Liver (tissue), 9 donors: ENCODE measurements around the gene DNAH6. TPM values are rescaled to one million over a fixed set of nuclear protein-coding genes. Genes with fewer than 3 reads are reported as not detected.

ENCODE experiments used
- DNase-seq: peaks from one replicate; pipeline ENCODE4 v3.0.0-alpha.2; 2017; ENCODE audit warnings: low spot score
- H3K27ac ChIP-seq, 2 donors: one replicate each; pipeline ENCODE4 v1.7.0; 2013; ENCODE audit warnings: inconsistent platforms in 2 of 2, low read length in 2 of 2, control low read depth in 1 of 2, low read depth in 1 of 2, mild to moderate bottlenecking in 1 of 2
- H3K27me3 ChIP-seq, 4 donors: one replicate each; pipeline versions ENCODE4 v1.6.1 to v1.7.0; 2013; ENCODE audit warnings: low read length in 3 of 4, inconsistent platforms in 1 of 4, mild to moderate bottlenecking in 1 of 4, moderate library complexity in 1 of 4; ENCODE audit not compliant: control insufficient read depth in 4 of 4, insufficient read depth in 4 of 4
- H3K36me3 ChIP-seq, 4 donors: one replicate each; pipeline versions ENCODE4 v1.6.1 to v1.7.0; 2013; ENCODE audit warnings: low read length in 3 of 4, mild to moderate bottlenecking in 3 of 4, low read depth in 1 of 4, moderate library complexity in 1 of 4; ENCODE audit not compliant: control insufficient read depth in 4 of 4, insufficient read depth in 3 of 4
- H3K4me1 ChIP-seq, 4 donors: one replicate each; pipeline versions ENCODE4 v1.6.1 to v1.7.0; 2013; ENCODE audit warnings: low read length in 3 of 4, mild to moderate bottlenecking in 3 of 4, moderate library complexity in 1 of 4; ENCODE audit not compliant: control insufficient read depth in 4 of 4, insufficient read depth in 4 of 4
- H3K4me3 ChIP-seq, 3 donors: one replicate each; pipeline versions ENCODE4 v1.6.1 to v1.7.0; 2013; ENCODE audit warnings: low read length in 3 of 3, control low read depth in 1 of 3, low read depth in 1 of 3, mild to moderate bottlenecking in 1 of 3
- H3K9ac ChIP-seq, 2 donors: one replicate each; pipeline ENCODE4 v1.7.0; 2013; ENCODE audit warnings: low read length in 2 of 2, mild to moderate bottlenecking in 2 of 2, moderate library complexity in 2 of 2, control low read depth in 1 of 2, low read depth in 1 of 2
- H3K9me3 ChIP-seq, 4 donors: one replicate each; pipeline versions ENCODE4 v1.6.1 to v1.7.0; 2013; ENCODE audit warnings: low read length in 3 of 4; ENCODE audit not compliant: control insufficient read depth in 4 of 4
- ATF3 ChIP-seq: IDR thresholded peaks from 2 replicates; pipeline ENCODE4 v1.6.1; 2016; ENCODE audit warnings: antibody characterized with exemption
- CTCF ChIP-seq: fragments of 150-350 bp; IDR thresholded peaks from 2 replicates; pipeline ENCODE4 v1.5.1; 2017; ENCODE audit warnings: improper control_type of control experiment, low read depth, low read length; ENCODE audit not compliant: missing input control
- EGR1 ChIP-seq, 2 donors: IDR thresholded peaks; 2 replicates each; pipeline ENCODE4 v1.6.1; 2016 to 2018; ENCODE audit warnings: antibody characterized with exemption in 2 of 2, low read depth in 2 of 2
- FOXA2 ChIP-seq: IDR thresholded peaks from 2 replicates; pipeline ENCODE4 v1.6.1; 2016; ENCODE audit warnings: antibody characterized with exemption
- GABPA ChIP-seq, 2 donors: IDR thresholded peaks in 1 of 2; conservative IDR thresholded peaks in 1 of 2; 2 replicates each; pipeline ENCODE4 v1.6.1; 2016; ENCODE audit warnings: antibody characterized with exemption in 2 of 2, mild to moderate bottlenecking in 1 of 2, moderate library complexity in 1 of 2
- HNF4A ChIP-seq, 2 donors: conservative IDR thresholded peaks; 2 replicates each; pipeline ENCODE4 v1.6.1; 2016; ENCODE audit warnings: antibody characterized with exemption in 2 of 2, mild to moderate bottlenecking in 2 of 2
- HNF4G ChIP-seq: IDR thresholded peaks from 2 replicates; pipeline ENCODE4 v1.6.1; 2016; ENCODE audit warnings: antibody characterized with exemption
- JUND ChIP-seq, 2 donors: IDR thresholded peaks; 2 replicates each; pipeline ENCODE4 v1.6.1; 2016; ENCODE audit warnings: antibody characterized with exemption in 2 of 2
- MAX ChIP-seq: IDR thresholded peaks from 2 replicates; pipeline ENCODE4 v1.6.1; 2016; ENCODE audit warnings: antibody characterized with exemption
- NR2F2 ChIP-seq: IDR thresholded peaks from 2 replicates; pipeline ENCODE4 v1.6.1; 2016; ENCODE audit warnings: antibody characterized with exemption
- RAD21 ChIP-seq, 2 donors: IDR thresholded peaks; 2 replicates each; pipeline ENCODE4 v1.6.1; 2016; ENCODE audit warnings: antibody characterized with exemption in 2 of 2, mild to moderate bottlenecking in 2 of 2
- REST ChIP-seq: IDR thresholded peaks from 2 replicates; pipeline ENCODE4 v1.6.1; 2016; ENCODE audit warnings: antibody characterized with exemption, mild to moderate bottlenecking
- RXRA ChIP-seq, 2 donors: IDR thresholded peaks; 2 replicates each; pipeline ENCODE4 v1.6.1; 2017 to 2018; ENCODE audit warnings: antibody characterized with exemption in 2 of 2, mild to moderate bottlenecking in 1 of 2
- SP1 ChIP-seq: IDR thresholded peaks from 2 replicates; pipeline ENCODE4 v1.6.1; 2018; ENCODE audit warnings: antibody characterized with exemption, mild to moderate bottlenecking
- TAF1 ChIP-seq: conservative IDR thresholded peaks from 2 replicates; pipeline ENCODE4 v1.6.1; 2016; ENCODE audit warnings: antibody characterized with exemption, mild to moderate bottlenecking
- YY1 ChIP-seq: IDR thresholded peaks from 2 replicates; pipeline ENCODE4 v1.6.1; 2016; ENCODE audit warnings: antibody characterized with exemption, mild to moderate bottlenecking
- ZBTB33 ChIP-seq: IDR thresholded peaks from 2 replicates; pipeline ENCODE4 v1.6.1; 2016; ENCODE audit warnings: antibody characterized with exemption
- WGBS: extraction: QIAGEN DNeasy Blood & Tissue Kit; methylation state at CpG from one replicate; pipeline ENCODE4 v1.1.7; 2013; 5-methylcytosine and 5-hydroxymethylcytosine counted together
- polyA plus RNA-seq, 2 donors: library from polyadenylated mRNA; stranded (reverse) in 1 of 2; unstranded in 1 of 2; fragments of 200-250 nt in 1 of 2; fragments of >200 nt in 1 of 2; fragmentation: Nextera tagmentation in 1 of 2; extraction: Ambion mirVana in 1 of 2; gene quantifications; one replicate each; pipeline versions ENCODE4 v1.2.1 to v1.2.3, GENCODE V29; 2013 to 2015
- total RNA-seq, 2 donors: library from RNA; depleted of rRNA; stranded (reverse); fragments of >200 nt; gene quantifications; one replicate each; pipeline ENCODE4 v1.2.3, GENCODE V29; 2014
- donor health status: healthy.
- donor health status: healthy.
- donor health status: healthy.
- donor health status: healthy.
- donor health status: healthy.

The DNAH6 gene
- total and polyA plus RNA-seq, 4 donors = 0.32 to 1.6 (median 0.59) TPM

- no peak for TF ChIP-seq REST
- TF ChIP-seq FOXA2 = no peak
- no peak for TF ChIP-seq ZBTB33
- no peak for TF ChIP-seq JUND (IDR thresholded peaks at IDR 0.05)
- no peak for TF ChIP-seq TAF1
- no peak for TF ChIP-seq SP1
- no peak for TF ChIP-seq ATF3
- no peak for TF ChIP-seq MAX
- no peak for TF ChIP-seq YY1
- TF ChIP-seq RXRA (IDR thresholded peaks at IDR 0.05) = no peak
- TF ChIP-seq CTCF = no peak
- TF ChIP-seq GABPA (IDR thresholded peaks at IDR 0.05 in 1 of 2, conservative IDR thresholded peaks at IDR 0.05 in 1 of 2) = no peak
- WGBS = 49% methylated on average over 2 of the region's 2 CpGs
Measured at GRCh38 chr2:84491256-84491655, 25.0 kb upstream of the DNAH6 start.

GRCh38 chr2:84491741-84492140, 24.6 kb upstream of the DNAH6 start:
- WGBS = 95% methylated on average over 6 of the region's 6 CpGs
- H3K9ac ChIP-seq = no peak overlapping the region
- H3K27ac ChIP-seq = no peak overlapping the region
- no peaks in the 10 kb centered on the region for H3K9me3 ChIP-seq
- no peak for DNase-seq
- TF ChIP-seq HNF4A (conservative IDR thresholded peaks at IDR 0.05) (no peak), FOXA2 (no peak), ZBTB33 (no peak), SP1 (no peak), MAX (no peak), TAF1 (no peak), GABPA (IDR thresholded peaks at IDR 0.05 in 1 of 2, conservative IDR thresholded peaks at IDR 0.05 in 1 of 2) (no peak), NR2F2 (no peak), ATF3 (no peak), EGR1 (IDR thresholded peaks at IDR 0.05; ENCODE audit: low read depth in 2 of 2) (no peak), HNF4G (no peak), REST (no peak), JUND (IDR thresholded peaks at IDR 0.05) (no peak), RAD21 (IDR thresholded peaks at IDR 0.05) (no peak), YY1 (no peak)
- no peaks in the 10 kb centered on the region for H3K27me3 ChIP-seq
- no peak overlapping the region for H3K4me3 ChIP-seq
- H3K4me1 ChIP-seq = peaks cover 7 to 17% (median 14%) of the 10 kb centered on the region in 4 donors
- H3K36me3 ChIP-seq = no peaks in the 10 kb centered on the region

More at GRCh38 chr2:84491256-84491655, 25.0 kb upstream of the DNAH6 start:
- DNase-seq = no peak
- Histone ChIP-seq H3K27me3 (no peaks in the 10 kb centered on the region), H3K9me3 (no peaks in the 10 kb centered on the region), H3K36me3 (no peaks in the 10 kb centered on the region), H3K27ac (no peak overlapping the region), H3K4me3 (no peak overlapping the region), H3K4me1 (peaks cover 7 to 22% (median 18%) of the 10 kb centered on the region in 4 donors), H3K9ac (no peak overlapping the region)
